Spleen (tissue), 7 donors: ENCODE measurements around the gene DIP2C.

ENCODE experiments used
- POLR2A ChIP-seq, 3 donors: fragments of 450-650 bp; IDR thresholded peaks; one replicate each; pipeline ENCODE4 v1.5.1; 2017; ENCODE audit warnings: antibody characterized with exemption in 3 of 3, mild to moderate bottlenecking in 1 of 3
- POLR2AphosphoS5 ChIP-seq, 3 donors: sonication (generic); formaldehyde crosslinking; IDR thresholded peaks; one replicate each; pipeline ENCODE4 v1.5.1; 2017; ENCODE audit warnings: antibody characterized with exemption in 3 of 3
- TF ChIP-seq, protein P1 (sequence below), 11 experiments: fragments of 200-600 bp in 7 of 11; fragments of 450-650 bp in 4 of 11; sonication (generic) in 4 of 11; IDR thresholded peaks in 8 of 11; conservative IDR thresholded peaks in 3 of 11; 1 replicate in 7 of 11; 2 replicates in 4 of 11; pipeline versions ENCODE4 v1.4.0 to v1.8.0; 2016 to 2021; ENCODE audit warnings: antibody characterized with exemption in 11 of 11, inconsistent platforms in 4 of 11, mild to moderate bottlenecking in 1 of 11
- donor health status: DM: no; HTN: no; CAD: no; lungs with moderate emphysema.
- donor health status: DM: no; HTN: no; CAD: no.
- donor health status: DM: no; HTN: no; CAD: no.

DNA sequence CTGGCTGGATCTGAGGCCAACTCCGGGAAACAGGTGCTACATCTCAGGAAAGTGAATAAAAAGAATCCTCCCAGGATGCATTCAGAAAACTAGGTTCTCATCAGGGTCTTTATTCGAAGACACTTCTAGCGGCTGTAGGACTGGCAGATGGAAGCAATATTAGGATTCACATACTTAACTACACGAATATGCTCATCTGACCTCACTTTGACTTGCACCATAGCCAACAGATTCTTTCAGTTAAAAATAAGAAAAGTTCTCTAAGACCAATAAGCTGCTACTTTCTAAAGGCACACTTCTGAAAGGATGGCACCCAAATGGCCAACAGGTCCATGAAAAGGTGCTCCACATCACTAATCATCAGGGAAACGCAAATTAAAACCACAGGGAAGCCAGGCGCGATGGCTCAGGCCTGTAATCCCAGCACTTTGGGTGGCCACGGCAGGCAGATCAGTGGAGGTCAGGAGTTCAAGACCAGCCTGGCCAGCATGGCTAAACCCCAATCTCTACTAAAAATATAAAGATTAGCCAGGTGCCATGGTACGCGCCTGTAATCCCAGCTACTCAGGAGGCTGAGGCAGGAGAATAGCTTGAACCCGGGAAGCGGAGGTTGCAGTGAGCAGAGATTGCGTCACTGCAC lies 296.2 kb downstream of the DIP2C start:
- TF ChIP-seq POLR2AphosphoS5 (IDR thresholded peaks at IDR 0.05), result no peak
- TF ChIP-seq, protein P1, sequence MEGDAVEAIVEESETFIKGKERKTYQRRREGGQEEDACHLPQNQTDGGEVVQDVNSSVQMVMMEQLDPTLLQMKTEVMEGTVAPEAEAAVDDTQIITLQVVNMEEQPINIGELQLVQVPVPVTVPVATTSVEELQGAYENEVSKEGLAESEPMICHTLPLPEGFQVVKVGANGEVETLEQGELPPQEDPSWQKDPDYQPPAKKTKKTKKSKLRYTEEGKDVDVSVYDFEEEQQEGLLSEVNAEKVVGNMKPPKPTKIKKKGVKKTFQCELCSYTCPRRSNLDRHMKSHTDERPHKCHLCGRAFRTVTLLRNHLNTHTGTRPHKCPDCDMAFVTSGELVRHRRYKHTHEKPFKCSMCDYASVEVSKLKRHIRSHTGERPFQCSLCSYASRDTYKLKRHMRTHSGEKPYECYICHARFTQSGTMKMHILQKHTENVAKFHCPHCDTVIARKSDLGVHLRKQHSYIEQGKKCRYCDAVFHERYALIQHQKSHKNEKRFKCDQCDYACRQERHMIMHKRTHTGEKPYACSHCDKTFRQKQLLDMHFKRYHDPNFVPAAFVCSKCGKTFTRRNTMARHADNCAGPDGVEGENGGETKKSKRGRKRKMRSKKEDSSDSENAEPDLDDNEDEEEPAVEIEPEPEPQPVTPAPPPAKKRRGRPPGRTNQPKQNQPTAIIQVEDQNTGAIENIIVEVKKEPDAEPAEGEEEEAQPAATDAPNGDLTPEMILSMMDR (IDR thresholded peaks at IDR 0.05 in 8 of 11, conservative IDR thresholded peaks at IDR 0.05 in 3 of 11), result no peak
- TF ChIP-seq POLR2A (IDR thresholded peaks at IDR 0.05), result no peak
